CD1c-positive myeloid dendritic cell (primary cell): ENCODE measurements around the gene PAQR9.

Experiments used
- DNase-seq: peaks from one replicate; pipeline ENCODE4 v3.0.0-alpha.2; 2016; ENCODE audit errors: extremely low spot score

Gene PAQR9

DNA sequence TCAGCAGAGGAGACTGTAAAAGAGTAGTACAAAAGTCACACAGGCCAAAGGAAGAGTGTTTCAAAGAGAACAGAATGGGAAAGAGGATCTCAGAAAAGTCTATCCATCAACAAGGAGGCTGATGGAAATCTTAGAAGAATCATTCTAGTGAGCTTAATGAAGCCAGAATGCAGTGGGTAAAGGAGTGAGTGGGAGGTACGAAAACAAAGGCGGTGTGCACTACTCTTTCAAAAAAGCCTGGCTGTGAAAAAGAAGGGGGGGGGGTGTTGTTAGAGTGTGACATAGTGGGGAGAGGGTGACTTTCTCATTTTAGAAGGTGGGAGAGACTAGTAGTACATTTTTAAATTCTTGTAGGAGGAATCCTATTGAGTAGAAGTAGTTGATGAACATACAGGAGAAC lies 11.7 kb downstream of the PAQR9 start:
- DNase-seq = no peak

GRCh38 chr3:142950972-142951371 lies 12.5 kb downstream of the PAQR9 start:
- DNase-seq = no peak

- no peak for DNase-seq
Observed at GRCh38 chr3:142947799-142948575, 15.5 kb downstream of the PAQR9 start.

GRCh38 chr3:142947352-142947751 lies 16.1 kb downstream of the PAQR9 start:
- no peak for DNase-seq

DNA sequence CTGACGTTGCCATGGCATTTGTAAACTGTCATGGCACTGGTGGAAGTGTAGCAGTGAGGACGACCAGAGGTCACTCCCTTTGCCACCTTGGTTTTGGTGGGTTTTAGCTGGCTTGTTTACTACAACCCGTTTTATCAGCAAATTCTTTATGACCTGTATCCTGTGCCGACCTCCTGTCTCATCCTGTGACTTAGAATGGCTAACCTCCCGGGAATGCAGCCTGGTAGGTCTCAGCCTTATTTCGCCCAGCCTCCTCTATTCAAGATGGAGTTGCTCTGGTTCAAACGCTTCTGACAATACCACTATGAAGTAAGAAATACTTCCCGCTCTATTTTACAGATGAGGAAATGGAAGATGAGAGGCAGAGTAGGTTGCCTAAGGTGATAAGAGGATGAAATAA lies 16.6 kb downstream of the PAQR9 start:
- DNase-seq = no peak

DNA sequence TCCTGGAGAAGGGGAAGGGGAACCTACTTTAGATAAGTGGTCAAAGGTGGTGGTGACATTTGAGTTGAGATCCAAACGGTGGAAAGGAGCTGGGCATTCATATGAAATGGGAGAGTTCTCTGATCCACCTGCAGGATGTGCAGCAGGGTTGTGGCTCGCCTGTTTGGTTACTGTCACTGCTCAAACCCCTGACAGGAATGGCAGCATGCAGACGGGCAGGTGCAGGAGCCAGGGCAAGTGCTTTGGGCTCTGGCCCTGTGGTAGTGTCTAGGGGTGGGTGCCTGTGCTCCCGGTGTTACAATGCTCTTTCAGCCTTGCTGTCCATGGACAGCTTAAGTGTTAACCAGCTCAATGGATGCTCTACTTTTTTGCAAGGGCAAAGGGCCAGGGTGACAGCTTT lies 18.5 kb downstream of the PAQR9 start:
- no peak for DNase-seq

DNA sequence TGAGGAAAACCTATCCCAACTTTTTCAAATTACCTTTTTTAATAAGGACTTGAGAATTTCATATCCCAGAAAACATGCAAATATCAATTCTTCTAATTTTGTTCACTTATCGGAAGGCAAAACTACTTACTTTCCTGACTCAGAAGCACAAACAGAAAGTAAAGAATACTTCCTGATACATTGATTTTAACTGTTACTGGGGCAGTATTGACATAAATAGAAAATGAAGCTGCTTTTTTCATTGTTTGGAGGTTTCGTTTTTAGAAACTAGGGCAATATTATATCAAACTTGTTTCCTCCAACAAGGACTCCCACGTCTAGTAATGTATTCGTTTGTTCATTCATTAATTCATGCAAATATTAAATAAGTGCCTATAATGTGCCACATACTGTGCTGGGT lies 19.1 kb downstream of the PAQR9 start:
- no peak for DNase-seq

DNA sequence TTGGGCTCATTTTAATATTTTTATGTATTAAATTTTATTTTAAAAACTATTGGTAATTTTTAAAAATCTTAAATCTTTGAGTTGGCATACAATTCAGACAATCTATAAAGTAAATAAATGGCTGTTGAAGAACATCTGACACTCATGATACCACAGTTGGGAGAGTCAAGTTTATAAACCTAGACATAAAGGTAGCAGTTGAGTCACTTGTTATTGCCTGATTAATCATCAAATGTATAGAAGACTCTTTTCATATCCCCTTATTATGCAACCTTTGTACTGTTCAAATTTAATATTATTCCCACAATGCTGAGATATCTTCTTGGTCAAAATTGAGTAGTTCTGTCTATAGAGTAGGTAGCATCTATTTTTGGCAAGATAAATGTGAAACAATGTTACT lies 19.6 kb downstream of the PAQR9 start:
- no peak for DNase-seq

DNA sequence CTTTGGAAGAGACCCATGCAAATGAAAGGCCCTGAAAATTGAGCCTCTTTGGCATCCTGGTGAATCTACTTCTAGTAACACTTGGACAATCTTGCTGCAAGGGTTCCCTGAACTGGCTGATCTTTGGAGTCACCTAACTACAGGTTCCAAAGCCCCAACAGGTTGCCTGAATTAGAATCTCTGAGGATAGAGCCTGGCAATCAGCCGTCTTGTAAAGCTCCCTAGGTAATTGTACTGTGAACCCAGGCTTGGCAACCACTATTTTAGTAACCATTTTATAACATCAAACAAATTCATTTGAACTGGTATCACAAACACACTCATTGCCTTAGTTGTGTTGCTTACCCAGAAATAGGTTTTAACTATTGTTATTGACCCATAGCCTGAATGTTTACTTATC lies 20.1 kb downstream of the PAQR9 start:
- DNase-seq = no peak

DNA sequence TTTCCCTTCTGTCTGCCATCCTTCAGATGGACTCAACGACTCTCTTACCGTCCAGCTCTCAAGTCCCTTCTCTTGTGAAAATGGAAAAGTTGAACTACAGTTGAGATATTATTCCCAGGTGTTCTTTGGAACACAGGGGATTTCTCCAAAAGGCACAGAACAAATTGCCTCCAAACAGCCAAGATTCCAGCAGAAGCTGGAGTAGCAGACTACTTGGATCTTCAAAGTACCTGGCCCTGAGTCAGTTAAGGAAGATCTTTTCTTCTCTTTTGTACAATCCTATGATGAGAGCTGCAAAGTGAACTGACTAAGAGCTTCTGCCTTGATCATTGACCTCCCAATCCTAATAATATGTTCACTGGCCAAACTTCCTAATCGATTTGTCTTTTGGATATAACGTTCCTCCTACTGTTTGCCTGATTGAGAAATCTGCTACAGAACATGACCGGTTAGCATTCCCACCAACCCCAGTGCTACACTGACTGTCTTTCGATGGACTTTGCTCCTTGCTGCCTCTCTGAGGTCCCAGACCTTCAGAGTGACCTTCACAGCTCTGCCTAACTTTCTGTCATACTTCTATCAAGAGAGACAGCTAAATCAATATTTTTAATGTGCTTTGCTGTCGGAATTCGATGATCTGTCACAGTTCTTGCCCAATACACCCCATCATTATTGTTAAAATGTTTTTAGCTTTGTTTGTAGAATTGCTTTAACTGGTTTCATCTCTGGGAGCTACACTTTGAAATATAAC lies 21.9 kb downstream of the PAQR9 start:
- no peak for DNase-seq

DNA sequence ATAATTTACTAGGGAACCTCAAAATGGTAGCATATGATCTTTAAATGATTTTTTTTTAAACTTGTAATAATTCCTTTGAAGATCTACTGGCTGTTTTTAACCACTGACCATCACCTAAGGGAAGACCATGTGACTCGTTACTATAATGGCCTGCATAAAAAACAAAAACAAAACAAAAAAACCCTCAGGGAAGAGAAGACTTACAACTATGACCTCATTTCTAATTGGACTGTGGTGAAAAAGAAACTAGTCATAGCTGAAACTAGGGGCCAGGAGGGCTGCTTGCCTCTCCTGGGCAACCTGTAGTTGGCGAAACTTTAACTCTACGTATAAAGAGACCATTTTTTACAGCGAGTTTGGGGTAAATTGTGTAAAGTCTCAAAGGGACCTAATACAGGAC lies 23.0 kb downstream of the PAQR9 start:
- no peak for DNase-seq

GRCh38 chr3:142940000-142940399 lies 23.5 kb downstream of the PAQR9 start:
- no peak for DNase-seq

- DNase-seq = no peak
Observed at GRCh38 chr3:142935963-142936362, 27.5 kb downstream of the PAQR9 start.

DNA sequence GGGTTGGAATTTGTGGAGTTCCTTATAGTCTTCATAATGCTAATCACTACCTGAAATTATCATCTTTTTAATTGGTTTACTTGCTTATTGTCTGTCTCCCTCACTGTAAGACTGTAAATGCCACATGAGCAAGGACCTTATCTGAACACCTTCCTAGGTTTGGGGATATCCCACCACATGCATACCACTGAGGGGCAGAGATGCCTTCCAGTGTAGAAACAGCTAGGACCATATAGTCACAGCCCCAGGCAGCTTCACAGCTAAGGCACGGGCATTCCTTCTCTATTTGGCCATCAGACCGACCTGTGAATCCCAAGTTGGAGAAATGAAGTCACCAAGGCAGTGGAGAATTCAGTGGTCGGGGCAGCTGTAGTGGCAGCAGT lies 28.6 kb downstream of the PAQR9 start:
- DNase-seq = no peak

- DNase-seq = no peak
Observed at GRCh38 chr3:142934128-142934886, 29.2 kb downstream of the PAQR9 start.

DNA sequence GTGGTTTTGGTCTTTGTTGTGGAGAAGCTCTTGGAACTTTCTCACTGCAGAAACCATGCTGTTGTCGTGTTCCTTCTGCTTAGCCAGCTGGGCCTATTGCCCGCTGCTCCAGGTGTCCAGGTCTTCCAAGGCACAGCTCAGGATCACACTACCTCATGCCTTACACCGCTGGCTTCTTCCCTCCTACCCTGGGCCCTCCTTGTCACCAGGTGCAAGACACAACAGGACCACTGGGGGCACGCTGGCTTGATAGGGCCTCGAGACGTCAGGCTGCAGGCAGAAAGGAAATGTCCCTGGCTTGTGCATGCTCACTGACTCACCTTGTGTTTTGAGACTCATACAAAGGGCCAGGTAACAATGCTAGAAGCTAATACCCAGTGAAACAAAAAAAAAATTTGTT lies 32.3 kb downstream of the PAQR9 start:
- DNase-seq = no peak

DNA sequence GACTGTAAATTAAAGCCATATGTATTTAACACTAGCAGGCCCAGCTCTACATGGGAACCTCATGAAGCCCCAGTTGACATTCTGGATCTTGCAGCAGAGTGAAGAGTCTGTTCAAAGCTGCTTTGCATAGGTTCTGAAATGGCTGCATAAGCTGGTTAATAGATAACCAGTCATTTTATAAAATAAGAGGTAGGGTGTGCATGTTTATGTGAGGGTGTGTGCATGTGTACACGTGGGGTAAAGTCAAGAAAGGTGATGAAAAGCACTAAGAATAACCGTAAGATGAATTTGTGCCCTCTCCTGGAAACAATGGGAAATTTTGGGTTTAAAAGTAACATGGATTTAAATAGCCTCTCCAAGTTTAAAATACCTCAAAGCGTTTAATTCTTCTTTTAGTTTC lies 33.0 kb downstream of the PAQR9 start:
- no peak for DNase-seq

DNA sequence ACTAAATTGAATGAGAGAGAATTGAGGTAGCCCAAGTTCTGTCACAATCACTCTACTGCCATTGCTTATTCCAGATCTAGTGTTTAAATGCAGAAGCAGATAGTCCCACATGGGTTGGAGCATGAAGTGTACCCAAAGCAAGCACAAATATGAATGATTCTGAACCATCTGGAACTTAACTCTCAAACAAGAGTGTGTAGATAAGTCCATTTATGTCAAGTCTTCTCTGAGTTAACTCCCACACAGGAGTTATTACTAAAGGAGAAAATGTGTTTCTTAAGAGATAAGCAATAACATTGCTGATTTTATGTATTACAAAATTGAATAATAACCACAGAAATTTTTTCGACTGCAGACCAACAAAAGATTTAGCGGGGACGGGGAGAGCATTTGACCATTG lies 33.6 kb downstream of the PAQR9 start:
- DNase-seq = no peak

- DNase-seq = peak; percentile 44
Observed at GRCh38 chr3:142929109-142929508, 34.4 kb downstream of the PAQR9 start.

GRCh38 chr3:142926368-142926944 lies 37.0 kb downstream of the PAQR9 start:
- no peak for DNase-seq

DNA sequence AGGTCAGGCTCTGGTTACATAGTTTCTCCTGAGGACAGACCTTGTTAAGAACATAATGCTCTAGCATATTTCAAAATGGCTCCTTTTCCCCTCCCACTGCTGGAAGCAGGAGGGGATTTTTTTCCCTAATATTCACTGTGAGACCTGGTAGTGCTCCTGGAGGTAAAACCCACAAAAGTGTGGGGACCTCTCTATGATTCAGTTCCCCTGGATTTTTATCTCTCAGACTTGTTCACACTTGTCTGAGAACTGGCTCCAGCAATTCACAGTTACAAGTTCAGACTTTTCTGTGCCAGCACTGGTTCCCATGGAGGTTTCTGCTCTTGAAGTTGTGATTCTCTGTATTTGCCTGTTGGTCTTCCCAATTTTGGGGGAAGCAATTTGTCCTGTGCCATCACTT lies 38.3 kb downstream of the PAQR9 start:
- DNase-seq = no peak

- DNase-seq = no peak
Observed at GRCh38 chr3:142923694-142924093, 39.8 kb downstream of the PAQR9 start.
